D341Med (cell line): ENCODE data around the gene CCNYL1.

Experiments
- DNase-seq: peaks from one replicate; pipeline ENCODE4 v3.0.0; 2012; ENCODE audit warnings: low spot score

The CCNYL1 gene

GRCh38 chr2:207791579-207792243, 80.3 kb downstream of the CCNYL1 start:
- no peak for DNase-seq

- DNase-seq: no peak
These were observed 80.9 kb downstream of the CCNYL1 start for GRCh38 chr2:207792244-207792785.

- DNase-seq: no peak
These were observed 85.3 kb downstream of the CCNYL1 start for GRCh38 chr2:207796585-207797350.

GRCh38 chr2:207801259-207801658, 89.8 kb downstream of the CCNYL1 start:
- no peak for DNase-seq

GRCh38 chr2:207802650-207803049, 91.2 kb downstream of the CCNYL1 start:
- no peak for DNase-seq
